NCI-H2107 (cell line): ENCODE data around the gene ZSCAN30.

Experiments used
- DNase-seq: peaks from one replicate; lab custom pipeline; 2025; lab: John Stamatoyannopoulos, UW

Gene ZSCAN30

DNA sequence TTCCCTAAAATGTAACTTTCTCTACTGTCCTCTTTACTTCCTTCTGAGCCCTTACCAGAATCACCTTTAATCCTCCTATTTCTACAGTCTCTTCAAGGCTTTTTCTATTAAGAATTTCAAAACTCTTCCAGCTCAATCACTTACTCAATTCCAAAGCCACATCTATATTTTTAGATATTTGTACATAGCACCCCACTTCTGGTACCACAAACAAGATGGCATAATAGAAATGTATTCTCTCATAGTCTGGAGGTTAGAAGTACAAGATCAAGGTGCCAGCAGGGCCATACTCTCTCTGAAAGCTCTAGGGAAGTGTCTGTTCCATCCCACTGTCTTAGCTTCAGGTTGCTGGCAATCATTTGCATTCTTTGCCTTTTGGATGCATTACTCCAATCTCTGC, 11.1 kb downstream of the ZSCAN30 start:
- no peak for DNase-seq

DNA sequence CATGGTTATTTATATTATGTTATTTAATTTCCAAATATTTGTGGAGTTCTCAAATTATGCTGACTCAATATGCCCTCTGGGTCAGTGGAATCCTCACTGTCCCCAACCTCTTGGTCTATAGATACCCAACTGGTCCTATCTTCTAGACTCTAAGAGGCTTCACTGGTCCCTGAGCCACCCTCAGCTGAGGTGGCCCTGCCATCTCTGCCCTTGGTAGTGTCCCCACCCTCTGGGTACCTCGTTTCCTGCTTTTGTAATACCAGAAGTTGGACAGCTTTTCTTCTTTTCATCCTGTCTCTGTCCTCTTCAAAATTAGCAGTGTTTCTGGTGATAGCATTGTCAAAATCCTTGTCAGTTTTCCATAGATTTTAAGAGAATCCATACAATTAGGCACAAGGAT, 11.9 kb downstream of the ZSCAN30 start:
- DNase-seq = no peak

DNA sequence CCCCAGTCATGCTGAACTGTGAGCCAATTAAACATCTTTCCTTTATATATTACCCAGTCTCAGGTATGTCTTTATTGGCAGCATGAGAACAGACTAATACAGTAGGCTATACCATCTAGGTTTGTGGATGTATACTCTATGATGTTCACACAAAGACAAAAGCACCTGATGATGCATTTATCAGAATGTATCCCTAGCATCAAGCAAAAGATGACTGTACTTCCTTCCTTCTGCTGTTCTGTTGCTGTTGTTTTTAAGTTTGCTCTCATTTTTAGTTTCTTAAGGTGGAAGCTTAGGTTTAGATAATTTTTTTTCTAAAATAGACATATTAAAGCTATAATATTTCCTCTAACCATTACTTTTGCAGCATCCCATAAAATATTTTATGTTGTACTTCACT, 12.4 kb downstream of the ZSCAN30 start:
- DNase-seq = no peak

DNA sequence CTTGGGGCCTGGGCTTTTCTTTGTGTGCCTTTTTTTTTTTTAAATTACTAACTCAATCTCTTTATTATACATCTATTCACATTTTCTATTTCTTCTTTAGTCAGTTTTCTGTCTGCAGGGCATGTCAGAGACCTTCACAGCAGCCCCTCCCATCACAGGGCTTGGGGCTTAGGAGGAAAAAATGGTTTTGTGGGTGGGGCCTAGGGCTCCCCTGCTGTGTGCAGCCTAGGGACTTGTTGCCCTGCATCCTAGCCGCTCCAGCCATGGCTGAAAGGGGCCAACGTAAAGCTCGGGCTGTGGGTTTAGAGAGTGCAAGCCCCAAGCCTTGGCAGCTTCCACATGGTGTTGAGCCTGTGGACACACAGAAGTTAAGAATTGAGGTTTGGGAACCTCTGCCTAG, 13.8 kb downstream of the ZSCAN30 start:
- no peak for DNase-seq

DNA sequence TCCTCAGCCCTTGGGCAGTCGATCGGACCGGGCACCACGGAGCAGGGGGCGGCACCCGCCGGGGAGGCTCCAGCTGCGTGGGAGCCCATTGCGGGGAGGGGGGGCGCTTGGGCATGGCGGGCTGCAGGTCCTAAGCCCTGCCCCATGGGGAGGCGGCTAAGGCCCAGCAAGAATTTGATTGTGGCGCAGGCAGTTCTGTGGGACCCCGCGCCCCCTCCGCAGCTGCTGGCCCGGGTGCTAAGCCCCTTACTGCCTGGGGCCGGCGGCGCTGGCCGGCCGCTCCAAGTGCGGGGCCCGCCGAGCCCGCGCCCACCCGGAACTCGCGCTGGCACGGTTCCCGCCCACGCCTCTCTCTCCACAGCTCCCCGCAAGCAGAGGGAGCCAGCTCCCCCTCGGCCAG, 18.4 kb downstream of the ZSCAN30 start:
- no peak for DNase-seq

DNA sequence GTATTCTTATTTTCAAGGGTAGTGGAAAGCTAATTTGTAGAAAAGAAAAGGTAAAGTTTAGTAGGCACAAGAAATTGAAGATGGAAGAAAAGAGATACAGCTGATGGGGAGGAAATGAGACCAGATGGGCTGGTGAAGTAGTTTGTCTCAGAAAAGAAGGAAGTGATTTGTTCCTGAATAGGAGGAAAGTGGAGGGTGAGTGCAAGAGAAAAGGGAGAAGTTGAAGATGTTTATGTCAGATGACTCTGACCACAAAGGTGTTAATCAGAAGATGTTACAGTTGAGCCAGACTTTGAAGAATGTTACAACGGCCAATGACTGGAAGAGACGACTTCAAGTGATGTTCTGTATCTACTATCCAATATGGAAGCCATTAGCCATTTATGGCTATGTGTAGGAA, 21.2 kb downstream of the ZSCAN30 start:
- no peak for DNase-seq

DNA sequence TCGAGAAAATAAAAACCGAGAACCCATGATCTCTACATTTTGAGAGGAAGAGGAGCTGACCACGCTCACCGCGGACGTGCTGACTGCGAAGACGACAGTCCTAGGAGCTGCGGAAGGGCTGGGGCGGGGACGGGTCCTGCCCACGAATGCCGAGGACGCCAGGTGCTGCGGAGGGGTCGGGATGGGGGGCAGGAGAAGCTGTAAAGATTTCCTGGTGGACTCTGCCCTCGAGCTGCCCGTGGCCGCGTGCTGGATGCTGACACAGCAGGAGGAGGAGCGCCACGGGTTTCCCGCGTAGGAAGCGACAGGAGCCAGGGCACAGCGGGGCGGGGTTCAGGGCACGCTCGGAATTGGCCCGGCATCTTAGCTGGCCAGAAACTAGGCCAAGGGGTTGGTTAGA, 22.2 kb downstream of the ZSCAN30 start:
- no peak for DNase-seq

DNA sequence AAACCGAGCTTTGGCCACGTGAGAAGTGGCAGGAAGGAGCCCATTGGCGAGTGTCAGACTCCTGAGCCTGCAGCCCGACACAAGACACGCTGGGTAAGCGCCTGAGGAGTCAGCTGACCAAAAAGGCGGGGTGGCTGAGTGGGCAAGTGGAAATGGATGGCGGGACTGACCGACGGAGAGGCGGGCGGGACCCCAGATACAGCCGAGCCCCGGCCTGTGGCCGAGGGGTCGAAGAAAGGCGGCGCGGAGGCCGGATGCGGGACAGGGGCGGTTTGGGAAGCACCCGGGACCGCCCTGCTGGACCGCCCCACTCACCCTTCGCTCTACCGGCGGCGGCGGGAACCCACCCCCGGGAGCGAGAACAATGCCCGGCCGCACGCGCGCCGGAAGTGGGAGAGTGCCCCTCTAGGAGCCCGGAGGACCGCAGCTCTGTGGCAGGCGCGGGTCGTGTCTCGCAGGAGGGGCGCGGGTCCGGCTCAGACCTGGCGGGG, 22.8 kb downstream of the ZSCAN30 start:
- DNase-seq = peak; percentile 87

DNA sequence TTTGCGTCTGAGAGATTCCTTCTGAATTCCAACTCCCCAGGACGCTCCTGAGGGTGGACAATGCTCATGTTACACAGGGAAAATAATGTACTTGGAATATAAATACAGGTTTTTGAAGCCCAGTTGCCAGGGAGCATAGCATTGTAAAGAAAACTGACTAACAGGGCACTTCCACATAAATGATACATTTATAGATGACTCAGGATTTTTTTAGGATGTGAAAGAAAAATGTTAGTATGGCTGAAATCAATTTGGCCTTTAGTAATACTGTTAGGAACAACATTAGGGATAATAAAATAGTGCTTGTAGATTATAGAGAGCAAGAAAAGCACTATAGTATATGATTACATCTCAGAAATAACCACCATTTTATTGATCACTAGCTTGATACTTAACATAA, 25.6 kb downstream of the ZSCAN30 start:
- no peak for DNase-seq

DNA sequence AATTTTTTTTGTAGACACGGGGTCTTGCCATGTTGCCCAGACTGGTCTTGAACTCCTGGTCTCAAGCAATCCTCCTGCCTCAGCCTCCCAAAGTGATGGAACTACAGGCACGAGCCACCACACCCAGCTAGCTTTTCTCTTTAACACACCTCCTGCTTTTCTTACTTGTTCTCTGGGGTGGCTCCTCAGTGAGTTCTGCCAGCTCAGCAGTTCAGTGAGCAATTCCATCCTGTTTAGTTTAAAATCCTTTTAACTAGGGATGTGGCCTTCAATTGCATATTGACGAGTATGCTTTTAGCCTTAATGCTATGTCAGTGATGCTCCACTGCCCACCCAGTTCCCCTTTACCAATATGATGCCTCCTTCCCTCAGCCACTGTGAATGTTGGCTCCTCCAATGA, 33.1 kb downstream of the ZSCAN30 start:
- DNase-seq = no peak

DNA sequence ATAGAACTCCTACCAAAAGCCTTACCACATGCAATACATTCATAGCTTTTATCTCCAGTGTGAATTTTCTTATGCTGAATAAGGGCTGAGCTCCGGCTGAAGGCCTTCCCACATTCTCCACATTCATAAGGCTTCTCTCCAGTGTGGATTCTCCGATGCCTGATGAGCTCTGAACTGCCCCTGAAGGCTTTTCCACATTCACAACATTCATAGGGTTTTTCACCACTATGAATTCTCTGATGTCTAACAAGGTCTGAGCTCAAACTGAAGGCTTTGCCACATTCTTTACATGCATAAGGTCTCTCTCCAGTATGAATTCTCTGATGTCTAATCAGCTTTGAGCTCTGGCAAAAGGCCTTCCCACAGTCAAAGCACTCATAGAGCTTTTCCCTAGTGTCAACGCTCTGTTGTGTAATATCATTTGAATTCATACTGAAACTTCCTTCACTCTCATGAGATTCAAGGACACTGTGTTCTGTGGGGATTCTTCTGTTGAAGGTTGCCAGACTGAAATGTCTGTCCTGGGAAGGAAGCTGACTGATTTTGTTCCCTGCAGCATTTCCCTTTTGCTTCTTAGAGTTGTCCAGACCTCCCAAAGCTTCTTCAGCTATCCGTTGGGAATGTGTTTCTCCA, 36.3 kb downstream of the ZSCAN30 start:
- DNase-seq = no peak

DNA sequence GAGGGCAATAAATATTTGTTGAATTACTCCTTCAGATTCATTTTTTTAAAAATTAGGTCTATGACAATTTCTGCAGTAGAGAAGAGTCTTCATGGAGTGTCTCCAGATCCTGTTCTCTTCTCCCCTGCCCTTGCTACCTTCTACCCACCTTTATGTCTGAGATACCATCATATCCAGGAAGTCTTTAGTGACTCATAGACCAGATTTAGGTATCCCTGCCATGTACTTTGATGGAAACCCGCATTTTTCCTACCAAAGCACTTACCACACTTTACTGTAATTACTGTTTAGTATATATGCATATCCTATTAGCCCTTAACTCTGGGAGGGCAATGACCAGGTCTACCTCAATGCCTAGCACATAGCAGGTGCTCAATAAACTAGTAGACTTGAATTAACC, 37.6 kb downstream of the ZSCAN30 start:
- no peak for DNase-seq

DNA sequence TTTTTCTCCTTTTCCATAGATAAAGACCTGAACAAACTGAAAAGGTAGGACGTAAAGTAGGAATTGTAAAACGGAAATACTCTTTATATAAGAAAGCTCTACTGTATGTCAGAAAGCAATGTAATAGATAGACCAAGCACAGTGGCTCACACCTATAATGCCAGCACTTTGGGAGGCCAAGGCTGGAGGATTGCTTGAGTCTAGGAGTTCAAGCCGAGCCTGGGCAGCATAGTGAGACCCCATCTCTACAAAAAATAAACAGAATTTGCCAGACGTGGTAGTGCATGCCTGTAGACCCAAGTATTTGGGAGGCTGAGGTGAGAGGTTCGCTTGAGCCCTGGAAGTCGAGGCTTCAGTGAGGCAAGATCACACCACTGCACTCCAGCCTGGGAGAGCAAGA, 41.6 kb downstream of the ZSCAN30 start:
- no peak for DNase-seq

DNA sequence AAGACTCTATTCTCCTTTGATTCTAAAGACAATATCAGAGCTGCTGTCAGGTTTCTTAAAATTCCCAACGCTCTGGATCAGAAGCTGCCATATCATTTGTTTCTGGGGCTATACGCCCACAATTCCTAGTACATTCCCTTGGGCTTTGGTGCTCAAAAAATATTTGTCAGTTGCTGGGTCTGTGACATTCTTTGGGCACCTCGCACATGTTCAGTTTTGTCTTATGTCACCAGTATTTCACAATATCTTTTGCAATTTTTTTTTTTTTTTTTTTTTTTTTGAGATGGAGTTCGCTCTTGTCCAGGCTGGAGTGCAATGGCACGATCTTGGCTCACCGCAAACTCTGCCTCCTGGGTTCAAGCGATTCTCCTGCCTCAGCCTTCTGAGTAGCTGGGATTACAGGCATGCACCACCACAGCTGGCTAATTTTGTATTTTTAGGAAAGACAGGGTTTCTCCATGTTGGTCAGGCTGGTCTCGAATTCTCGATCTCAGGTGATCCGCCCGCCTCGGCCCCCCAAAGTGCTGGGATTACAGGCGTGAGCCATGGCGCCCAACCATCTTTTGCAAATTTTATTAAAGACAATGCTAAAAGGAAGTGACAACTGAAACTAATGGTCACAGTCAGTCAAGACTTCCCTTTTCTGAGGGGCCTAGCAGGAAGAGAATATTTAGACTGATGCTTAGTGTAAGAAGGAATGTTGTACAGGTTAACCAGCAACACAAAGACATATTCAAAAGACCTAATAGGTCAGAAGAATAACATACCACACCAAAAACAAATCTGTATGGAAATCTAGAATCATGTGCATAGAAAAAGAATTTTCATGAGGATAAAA, 42.4 kb downstream of the ZSCAN30 start:
- DNase-seq = no peak

DNA sequence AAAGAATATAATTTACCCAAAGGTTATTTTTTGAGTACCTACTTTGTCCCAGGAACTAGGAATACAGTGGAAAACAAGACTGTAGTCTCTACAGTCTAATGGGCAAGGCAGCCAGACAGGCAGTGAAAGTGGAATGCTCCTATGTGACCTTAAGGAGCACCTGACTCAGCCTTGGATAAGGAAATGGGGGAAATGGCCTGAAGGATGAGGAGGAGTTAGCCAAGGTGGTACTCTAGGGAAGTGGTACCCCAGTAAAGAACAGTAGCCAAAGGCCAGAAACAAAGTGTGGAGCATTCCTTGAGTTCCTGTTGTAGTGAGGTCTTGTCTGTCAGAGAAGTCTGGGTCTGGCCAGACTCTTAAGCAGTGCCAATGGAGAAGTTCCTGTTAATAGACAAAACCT, 43.2 kb downstream of the ZSCAN30 start:
- no peak for DNase-seq

DNA sequence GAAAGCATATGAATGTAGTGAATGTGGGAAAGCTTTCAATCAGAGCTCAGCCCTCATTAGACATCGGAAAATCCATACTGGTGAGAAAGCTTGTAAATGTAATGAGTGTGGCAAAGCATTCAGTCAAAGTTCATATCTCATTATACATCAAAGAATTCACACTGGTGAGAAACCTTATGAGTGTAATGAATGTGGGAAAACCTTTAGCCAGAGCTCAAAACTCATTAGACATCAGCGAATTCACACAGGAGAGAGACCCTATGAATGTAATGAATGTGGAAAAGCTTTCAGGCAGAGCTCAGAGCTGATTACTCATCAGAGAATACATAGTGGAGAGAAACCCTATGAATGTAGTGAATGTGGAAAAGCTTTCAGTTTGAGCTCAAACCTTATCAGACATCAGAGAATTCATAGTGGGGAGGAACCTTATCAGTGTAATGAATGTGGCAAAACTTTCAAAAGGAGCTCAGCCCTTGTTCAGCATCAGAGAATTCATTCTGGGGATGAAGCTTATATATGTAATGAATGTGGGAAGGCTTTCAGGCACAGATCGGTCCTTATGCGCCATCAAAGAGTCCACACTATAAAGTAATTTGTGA, 44.2 kb downstream of the ZSCAN30 start:
- no peak for DNase-seq

DNA sequence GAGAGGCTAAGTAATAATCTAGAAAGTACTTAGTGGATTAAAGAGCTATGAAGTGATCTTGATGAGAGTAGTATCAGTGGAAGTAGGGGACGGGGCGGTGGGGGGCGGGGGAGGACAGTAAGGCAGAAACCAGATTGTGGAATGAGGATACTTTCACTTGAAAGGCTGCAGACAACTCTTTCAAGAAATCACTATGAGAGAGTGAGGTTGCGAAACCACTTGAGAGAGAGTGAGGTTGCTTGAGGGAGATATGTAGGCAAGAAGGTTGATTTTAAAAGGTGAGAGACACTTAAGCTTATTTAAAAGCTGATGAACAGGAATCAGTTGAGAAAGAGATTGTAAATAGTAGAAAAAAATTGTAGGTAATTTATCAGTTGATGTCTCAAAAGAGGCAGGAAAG, 45.4 kb downstream of the ZSCAN30 start:
- no peak for DNase-seq

DNA sequence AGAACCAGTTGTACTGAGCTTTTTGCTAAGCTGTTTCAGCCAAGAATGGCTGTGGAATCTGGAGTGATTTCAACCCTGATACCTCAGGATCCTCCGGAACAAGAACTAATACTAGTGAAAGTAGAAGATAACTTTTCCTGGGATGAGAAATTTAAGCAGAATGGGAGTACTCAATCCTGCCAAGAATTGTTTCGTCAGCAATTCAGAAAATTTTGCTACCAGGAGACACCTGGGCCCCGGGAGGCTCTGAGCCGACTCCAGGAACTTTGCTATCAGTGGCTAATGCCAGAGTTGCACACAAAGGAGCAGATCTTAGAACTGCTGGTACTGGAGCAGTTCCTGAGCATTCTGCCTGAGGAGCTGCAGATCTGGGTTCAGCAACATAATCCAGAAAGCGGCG, 47.6 kb downstream of the ZSCAN30 start:
- DNase-seq = no peak

DNA sequence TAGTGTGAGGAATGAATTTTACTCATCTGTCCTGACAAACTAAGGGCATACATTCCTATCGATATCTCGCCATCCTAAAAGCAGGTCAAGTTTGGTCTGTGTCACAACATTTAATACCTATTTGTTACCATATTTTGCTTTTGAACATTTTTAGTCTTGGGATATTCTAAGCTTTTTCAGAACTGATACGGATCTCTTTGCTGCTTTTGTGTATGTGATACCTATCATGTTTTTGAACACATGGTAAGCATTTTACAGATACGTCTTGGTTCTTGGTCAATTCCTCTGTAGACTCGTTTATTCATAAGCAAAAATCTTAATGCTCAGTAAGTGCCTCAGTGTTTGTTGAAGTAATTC, 48.6 kb downstream of the ZSCAN30 start:
- no peak for DNase-seq

DNA sequence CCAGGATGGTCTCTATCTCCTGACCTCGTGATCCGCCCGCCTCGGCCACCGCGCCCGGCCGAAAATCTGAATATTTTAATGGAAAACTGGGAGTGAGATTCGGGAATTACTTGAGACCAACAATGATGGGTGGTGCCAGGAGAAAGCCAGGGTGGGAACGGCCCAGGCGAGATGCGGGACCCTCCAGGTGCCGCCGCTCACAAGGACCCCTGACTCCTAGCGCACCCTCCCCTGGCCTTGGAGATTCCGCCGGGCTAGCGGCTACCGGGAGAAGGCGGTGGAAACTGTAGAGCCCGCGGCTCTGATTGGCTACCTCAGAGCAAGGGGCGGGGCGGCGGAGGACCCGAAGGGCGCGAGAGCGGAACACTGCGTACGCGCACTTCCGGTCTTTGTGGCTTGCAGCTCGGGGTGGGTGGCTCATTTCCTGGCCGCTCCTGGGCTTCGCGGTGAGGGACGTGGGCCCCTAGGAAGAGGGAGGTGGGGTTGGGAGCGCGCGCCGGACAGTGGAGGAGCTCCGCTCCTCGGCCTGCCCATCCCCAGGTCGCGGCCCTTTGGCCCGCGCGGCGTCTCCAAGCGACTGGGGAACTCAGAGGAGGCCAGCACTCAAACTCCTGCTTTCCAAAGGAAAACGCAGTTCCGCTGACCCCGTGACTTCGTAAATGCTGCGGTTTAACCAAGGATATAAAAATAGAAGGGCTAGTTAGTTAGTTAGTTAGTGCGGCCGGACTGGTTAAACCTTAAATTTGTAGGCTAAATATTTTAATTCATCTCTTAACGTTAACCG, 49.2 kb downstream of the ZSCAN30 start, which contains the start of gene ZNF397:
ZNF397 (plus strand) TSS at position 371 of the 784 bp plus-strand sequence. CDS start 1,437 bp downstream, outside the sequence.
- DNase-seq = peak; percentile 98

DNA sequence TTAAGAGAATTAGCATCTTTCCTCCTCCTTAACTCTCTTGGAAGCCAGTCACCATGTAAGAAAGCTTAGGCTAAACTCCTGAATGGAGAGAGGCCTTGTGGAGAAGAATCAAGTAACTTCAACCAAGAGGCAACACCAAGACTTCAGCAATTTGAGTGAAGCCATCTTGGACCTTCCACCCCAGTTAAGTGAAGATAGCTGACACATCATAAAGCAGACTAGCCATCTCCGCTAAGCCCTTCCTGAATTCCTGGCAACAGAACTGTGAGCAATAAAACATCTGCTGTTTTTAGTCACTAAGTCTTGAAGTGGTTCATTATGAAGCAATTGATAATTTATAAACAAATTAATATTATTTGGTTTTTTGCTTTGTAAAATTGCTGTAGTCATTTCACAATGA, 50.7 kb downstream of the ZSCAN30 start:
- DNase-seq = no peak

DNA sequence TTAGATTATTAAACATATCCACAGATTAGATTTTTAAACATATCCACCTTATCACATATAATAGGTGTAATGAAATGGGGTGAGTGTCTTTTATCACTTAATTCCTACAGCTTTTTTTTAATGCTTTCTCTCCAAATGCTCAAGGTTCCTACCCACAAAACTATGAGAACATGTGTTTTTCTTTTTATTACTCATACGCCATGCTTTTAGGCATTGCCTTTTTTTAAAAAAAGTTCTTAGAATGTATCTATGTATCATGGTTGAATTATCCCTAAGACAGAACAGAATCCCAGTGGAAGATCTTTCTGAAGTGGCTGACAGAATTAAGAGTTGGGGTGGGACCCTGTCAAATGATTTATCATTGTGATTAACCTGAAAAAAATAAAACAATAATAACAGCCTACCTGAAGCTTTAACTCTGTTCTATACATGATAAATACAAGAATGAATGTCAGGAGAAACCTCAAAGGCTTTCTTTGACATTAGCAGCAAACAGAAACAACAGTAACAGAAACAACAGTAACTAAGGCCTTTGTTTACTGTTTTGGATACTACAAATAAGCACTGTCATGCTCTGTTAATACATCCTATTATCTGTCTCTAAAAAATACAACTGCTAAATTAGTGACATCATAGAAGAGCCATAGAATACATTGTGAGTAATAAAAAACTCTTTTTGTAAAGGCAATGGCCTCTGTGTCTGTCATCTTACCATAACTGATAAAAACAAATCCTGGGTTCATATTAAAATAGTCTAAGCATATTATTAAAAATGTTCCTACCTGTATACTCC, 53.3 kb downstream of the ZSCAN30 start:
- DNase-seq = no peak
